ENCODE results near the gene LRMDA.

DNA sequence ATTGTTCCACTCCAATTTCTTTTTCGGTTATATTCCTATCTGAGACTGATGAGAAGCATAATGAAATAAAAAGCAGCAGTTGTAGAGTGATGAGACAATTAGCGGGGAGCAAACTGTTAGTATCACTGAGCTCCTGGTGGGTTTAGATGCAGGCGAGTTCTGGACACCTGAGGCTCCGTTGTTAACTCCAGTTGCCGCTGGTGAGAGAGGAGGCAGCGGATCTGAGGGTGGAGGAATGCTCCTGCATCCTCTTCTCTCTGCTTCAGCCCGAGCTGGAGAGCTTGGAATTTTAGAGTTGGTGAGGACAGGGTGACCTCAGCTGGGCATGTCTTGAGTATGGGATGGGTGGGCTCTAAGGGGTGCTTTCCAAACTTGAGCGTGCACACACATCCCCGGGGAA is 31.4 kb downstream of the LRMDA start:
- TF ChIP-seq CTCF (IDR thresholded peaks at IDR 0.05; ENCODE audit: insufficient read depth, low read length, poor library complexity, severe bottlenecking) (no peak), EZH2phosphoT487 (conservative IDR thresholded peaks at IDR 0.05; ENCODE audit: low read length) (no peak)

Data from SU-DHL-6 (cell line).